Calu3 (cell line): ENCODE results near the gene USP37. TPM values are rescaled to one million over a fixed set of nuclear protein-coding genes. Genes with fewer than 3 reads are reported as not detected.

ENCODE experiments used
- BruUV-seq: library from RNA; stranded (reverse); fragments of 400-500 nt; replicated peaks from 2 replicates; lab custom pipeline; 2021; lab: Mats Ljungman, UMichigan
- CTCF ChIA-PET: fragments of 300-600 bp; sonication (Branson Sonifier 250); formaldehyde crosslinking; loops from one replicate; lab custom pipeline; 2022; ENCODE audit warnings: antibody characterized with exemption; lab: Charles Lee
- DNase-seq: peaks from one replicate; pipeline ENCODE4 v3.0.0; 2022
- H3K27ac Mint-ChIP-seq: one replicate; pipeline ENCODE4 v1.8.0; 2022; ENCODE audit warnings: mixed read lengths; ENCODE audit not compliant: unreplicated experiment
- H3K27me3 Mint-ChIP-seq: one replicate; pipeline ENCODE4 v1.8.0; 2022; ENCODE audit warnings: mixed read lengths; ENCODE audit not compliant: unreplicated experiment
- H3K36me3 Mint-ChIP-seq: one replicate; pipeline ENCODE4 v1.8.0; 2022; ENCODE audit warnings: mild to moderate bottlenecking, moderate library complexity, mixed read lengths; ENCODE audit not compliant: insufficient read depth, unreplicated experiment
- H3K4me1 Mint-ChIP-seq: one replicate; pipeline ENCODE4 v1.8.0; 2022; ENCODE audit warnings: mild to moderate bottlenecking, low read depth, mixed read lengths; ENCODE audit not compliant: unreplicated experiment
- H3K4me3 Mint-ChIP-seq: one replicate; pipeline ENCODE4 v1.8.0; 2022; ENCODE audit warnings: mild to moderate bottlenecking, low read depth, moderate library complexity, mixed read lengths; ENCODE audit not compliant: unreplicated experiment
- H3K9me3 Mint-ChIP-seq: one replicate; pipeline ENCODE4 v1.8.0; 2022; ENCODE audit warnings: low read depth, mixed read lengths; ENCODE audit not compliant: unreplicated experiment
- CTCF ChIP-seq: fragments of 200-600 bp; IDR thresholded peaks from one replicate; pipeline ENCODE4 v1.8.0; 2022; ENCODE audit warnings: antibody characterized with exemption; ENCODE audit not compliant: unreplicated experiment
- intact Hi-C: fragments of 100-400 bp; cut with micrococcal nuclease; formaldehyde crosslinking; loops from one replicate; pipeline ENCODE4 v1.10.0; 2022; ENCODE audit not compliant: unreplicated experiment
- total RNA-seq: library from RNA; stranded (reverse); gene quantifications from 2 replicates; pipeline ENCODE4 v1.2.3, GENCODE V29; 2022

The USP37 gene
- total RNA-seq, 1 experiment from 2014 or later: 27.5 TPM

- CTCF ChIA-PET: no interaction called here
- no peak for DNase-seq
- H3K4me1 Mint-ChIP-seq: no peaks in the 10 kb centered on the region
- intact Hi-C loops: no loop called here
- no TSS peak for BruUV-seq
- H3K9me3 Mint-ChIP-seq: no peaks in the 10 kb centered on the region
- no peak overlapping the region for H3K27ac Mint-ChIP-seq
- no peak for TF ChIP-seq CTCF
- no peaks in the 10 kb centered on the region for H3K27me3 Mint-ChIP-seq
- no peak overlapping the region for H3K4me3 Mint-ChIP-seq
- H3K36me3 Mint-ChIP-seq: peaks cover 20% of the 10 kb centered on the region
These were observed 20.2 kb downstream of the USP37 start for GRCh38 chr2:218547978-218548377.

- Mint-ChIP-seq H3K4me3 (no peak overlapping the region), H3K27me3 (no peaks in the 10 kb centered on the region), H3K36me3 (peaks cover 18% of the 10 kb centered on the region), H3K9me3 (no peaks in the 10 kb centered on the region), H3K4me1 (no peaks in the 10 kb centered on the region), H3K27ac (no peak overlapping the region)
- no TSS peak for BruUV-seq
- CTCF ChIA-PET: no interaction called here
- no peak for DNase-seq
- intact Hi-C loops: no loop called here
- no peak for TF ChIP-seq CTCF
These were observed 20.6 kb downstream of the USP37 start for GRCh38 chr2:218547511-218547910.

- intact Hi-C loops: no loop called here
- BruUV-seq: no TSS peak
- TF ChIP-seq CTCF: no peak
- CTCF ChIA-PET: no interaction called here
- Mint-ChIP-seq H3K9me3 (no peaks in the 10 kb centered on the region), H3K27me3 (no peaks in the 10 kb centered on the region), H3K36me3 (peaks cover 14% of the 10 kb centered on the region), H3K4me1 (no peaks in the 10 kb centered on the region), H3K4me3 (no peak overlapping the region), H3K27ac (no peak overlapping the region)
- DNase-seq: no peak
These were observed 22.1 kb downstream of the USP37 start for GRCh38 chr2:218546012-218546411.

GRCh38 chr2:218540015-218540414, 28.1 kb downstream of the USP37 start:
- Mint-ChIP-seq H3K9me3 (no peaks in the 10 kb centered on the region), H3K27ac (no peak overlapping the region), H3K4me3 (no peak overlapping the region), H3K4me1 (no peaks in the 10 kb centered on the region), H3K27me3 (no peaks in the 10 kb centered on the region), H3K36me3 (peaks cover 17% of the 10 kb centered on the region)
- no TSS peak for BruUV-seq
- no peak for DNase-seq
- intact Hi-C loops: no loop called here
- no peak for TF ChIP-seq CTCF
- CTCF ChIA-PET: no interaction called here
